Skin epidermis (tissue), 12 donors: Measurements from ENCODE around the gene LARP1B.
"Not testable (repeated sequence)": the region's sequence is repeated elsewhere in the genome, so short reads cannot be mapped to it uniquely, and the experiment has no call there.

Source experiments
- H3K27ac ChIP-seq, 21 experiments: fragments of 200-600 bp; sonication (generic) in 11 of 21; one replicate each; pipeline ENCODE4 v1.5.0; 2020; ENCODE audit warnings: mild to moderate bottlenecking in 3 of 21, inconsistent platforms in 2 of 21, moderate library complexity in 2 of 21
- H3K4me3 ChIP-seq, 7 experiments: fragments of 200-600 bp; sonication (generic) in 2 of 7; one replicate each; pipeline ENCODE4 v1.5.0; 2020; ENCODE audit warnings: inconsistent platforms in 2 of 7, mild to moderate bottlenecking in 2 of 7, moderate library complexity in 1 of 7

Gene LARP1B

DNA sequence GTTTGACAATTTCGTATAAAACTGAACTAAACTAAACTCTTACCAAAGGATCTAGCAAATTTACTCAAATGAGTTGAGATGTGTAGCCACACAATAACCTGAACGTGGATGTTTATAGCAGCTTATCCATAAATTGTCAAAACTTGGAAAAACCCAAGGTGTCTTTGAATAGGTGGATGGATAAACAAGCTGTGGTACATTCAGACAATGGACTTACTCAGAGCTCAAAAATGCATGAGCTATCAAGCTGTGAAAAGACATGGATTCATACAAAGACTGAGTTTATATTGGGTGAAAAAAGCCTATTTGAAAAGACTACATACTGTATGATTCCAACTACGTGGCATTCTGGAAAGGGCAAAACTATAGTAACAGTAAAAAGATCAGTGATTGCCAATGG, 69.5 kb downstream of the LARP1B start:
- H3K4me3 ChIP-seq, result no peak overlapping the region
- H3K27ac ChIP-seq, result no peak overlapping the region

DNA sequence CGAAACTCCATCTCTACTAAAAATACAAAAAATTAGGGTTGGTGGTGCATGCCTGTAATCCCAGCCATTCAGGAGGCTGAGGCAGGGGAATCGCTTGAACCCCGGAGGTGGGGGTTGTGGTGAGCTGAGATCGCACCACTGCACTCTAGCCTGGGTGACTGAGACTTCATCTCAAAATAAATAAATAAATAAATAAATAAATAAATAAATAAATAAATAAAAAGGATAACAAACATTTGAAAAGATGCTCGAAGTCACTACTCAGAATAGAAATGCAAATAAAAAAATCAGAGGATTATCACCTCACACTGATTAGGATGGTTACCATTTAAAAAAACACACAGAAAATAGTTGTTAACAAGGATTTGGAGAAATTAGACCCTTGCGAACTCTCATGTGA, 73.8 kb downstream of the LARP1B start:
- Histone ChIP-seq H3K27ac (no peak overlapping the region), H3K4me3 (no peak overlapping the region)

DNA sequence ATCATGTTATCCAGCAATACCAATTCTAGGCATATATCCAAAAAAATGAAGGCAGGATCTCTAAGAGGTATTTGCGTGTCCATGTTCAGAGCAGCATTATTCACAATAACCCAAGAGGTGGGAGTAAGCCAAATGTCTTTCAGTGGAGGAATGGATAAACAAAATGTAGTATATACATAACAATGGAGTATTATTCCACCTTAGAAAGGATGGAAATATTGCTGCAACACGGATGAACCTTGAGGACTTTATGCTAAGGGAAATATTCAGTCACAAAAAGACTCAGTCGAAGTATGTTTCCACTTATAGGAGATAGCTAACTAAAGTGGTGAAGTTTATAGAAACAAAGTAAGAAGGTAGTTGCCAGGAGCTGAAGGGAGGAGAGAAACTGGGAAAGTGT, 74.3 kb downstream of the LARP1B start:
- H3K4me3 ChIP-seq, result no peak overlapping the region
- H3K27ac ChIP-seq, result no peak overlapping the region

DNA sequence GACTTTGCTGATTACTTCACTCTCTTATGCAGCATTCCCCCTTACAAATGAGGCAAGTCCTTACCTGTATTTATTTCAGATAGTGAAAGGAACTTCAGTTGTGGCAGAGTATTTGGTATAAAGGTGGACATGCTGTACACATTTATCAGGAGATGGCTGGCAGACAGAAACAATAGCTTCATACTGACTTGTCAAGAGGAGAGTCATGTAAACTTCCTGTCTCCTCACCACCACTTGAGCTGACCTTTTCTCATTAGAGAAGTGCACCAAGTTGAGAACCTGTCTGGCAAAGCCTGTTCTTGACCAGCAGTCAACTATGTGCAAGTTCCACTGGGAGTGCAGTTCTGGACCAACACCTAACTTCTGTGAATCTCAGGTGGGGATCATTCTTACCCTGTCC, 80.8 kb downstream of the LARP1B start:
- Histone ChIP-seq H3K27ac (no peak overlapping the region), H3K4me3 (no peak overlapping the region)

DNA sequence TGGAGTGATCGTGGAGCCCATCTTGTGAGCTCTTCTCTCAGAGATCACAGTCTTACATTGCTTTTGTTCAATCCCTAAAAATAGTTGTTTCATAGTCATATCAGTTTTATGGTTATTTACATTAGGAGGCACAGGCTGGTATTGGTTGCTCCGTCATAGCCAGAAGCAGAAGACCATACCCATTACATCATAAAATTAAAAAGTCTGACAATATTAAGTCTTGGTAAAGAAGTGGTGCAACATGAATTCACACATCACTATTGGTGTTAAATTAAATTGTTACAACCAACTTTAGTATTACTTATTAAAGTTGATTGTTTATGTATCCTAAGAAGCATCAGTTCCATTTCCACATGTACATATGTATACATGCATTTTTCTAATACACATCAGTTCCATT, 84.6 kb downstream of the LARP1B start:
- Histone ChIP-seq H3K27ac (no peak overlapping the region), H3K4me3 (no peak overlapping the region)

DNA sequence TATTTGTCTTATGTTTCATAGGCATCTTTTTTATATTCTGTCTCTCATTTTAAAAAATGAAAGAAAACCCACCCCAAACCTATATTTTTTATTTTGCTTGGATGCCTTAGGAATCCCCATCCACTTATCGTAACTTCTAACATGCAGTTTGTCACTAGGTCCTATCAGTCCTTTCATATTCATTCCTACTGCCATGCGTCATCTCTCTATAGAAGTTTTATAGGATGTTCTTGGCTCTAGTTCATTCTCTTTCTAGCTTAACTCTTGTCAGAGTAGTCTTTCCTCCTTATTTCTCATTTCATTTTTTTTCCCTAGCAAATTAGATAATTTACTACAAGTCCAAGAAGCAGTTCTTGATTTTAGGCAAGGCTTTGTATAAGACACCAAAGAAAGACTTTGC, 92.7 kb downstream of the LARP1B start:
- Histone ChIP-seq H3K4me3 (no peak overlapping the region), H3K27ac (no peak overlapping the region)

DNA sequence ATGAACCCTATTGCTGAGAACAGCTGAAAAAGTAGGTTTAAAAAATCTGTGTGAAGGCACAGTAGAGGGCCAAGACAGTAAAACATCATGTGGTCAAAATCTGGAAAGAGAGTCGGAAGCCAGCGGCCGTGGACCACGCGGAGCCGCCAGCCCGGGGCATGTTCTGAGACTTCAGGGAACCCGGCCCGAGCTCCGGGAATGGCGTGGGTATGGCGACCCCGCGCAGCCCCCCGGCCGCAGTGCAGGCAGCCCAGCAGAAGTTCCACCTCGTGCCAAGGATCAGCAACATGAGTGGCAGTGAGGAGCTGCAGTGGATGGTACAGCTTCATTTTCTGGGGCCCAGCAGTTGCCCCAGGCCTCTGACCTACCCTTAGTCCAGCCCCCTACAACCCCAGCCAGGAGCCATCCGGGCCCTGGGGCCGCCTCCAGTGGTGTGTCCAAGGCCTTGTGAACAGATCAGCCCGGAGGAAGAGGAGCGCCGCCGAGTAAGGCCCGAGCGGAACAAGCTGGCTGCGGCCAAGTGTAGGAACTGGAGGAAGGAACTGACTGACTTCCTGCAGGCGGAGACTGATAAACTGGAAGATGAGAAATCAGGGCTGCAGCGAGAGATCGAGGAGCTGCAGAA, 94.2 kb downstream of the LARP1B start:
- no peak overlapping the region for H3K4me3 ChIP-seq

DNA sequence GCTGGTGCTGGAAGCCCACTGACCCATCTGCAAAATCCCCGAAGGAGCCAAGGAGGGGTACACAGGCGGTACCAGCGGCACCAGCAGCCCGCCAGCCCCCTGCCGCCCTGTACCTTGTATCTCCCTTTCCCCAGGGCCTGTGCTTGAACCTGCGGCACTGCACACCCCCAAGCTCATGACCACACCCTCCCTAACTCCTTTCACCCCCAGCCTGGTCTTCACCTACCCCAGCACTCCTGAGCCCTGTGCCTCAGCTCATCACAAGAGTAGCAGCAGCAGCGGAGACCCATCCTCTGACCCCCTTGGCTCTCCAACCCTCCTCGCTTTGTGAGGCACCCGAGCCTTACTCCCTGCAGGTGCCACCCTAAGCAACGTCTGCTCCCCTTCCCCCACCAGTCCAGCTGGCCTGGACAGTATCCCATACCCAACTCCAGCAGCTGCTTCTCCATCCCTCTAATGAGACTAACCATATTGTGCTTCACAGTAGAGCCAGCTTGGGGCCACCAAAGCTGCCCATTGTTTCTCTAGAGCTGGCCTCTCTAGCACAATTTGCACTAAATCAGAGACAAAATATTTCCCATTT, 94.9 kb downstream of the LARP1B start:
- H3K4me3 ChIP-seq, result no peak overlapping the region
- no peak overlapping the region for H3K27ac ChIP-seq

More for the DNA sequence above, 94.2 kb downstream of the LARP1B start:
- no peak overlapping the region for H3K27ac ChIP-seq

DNA sequence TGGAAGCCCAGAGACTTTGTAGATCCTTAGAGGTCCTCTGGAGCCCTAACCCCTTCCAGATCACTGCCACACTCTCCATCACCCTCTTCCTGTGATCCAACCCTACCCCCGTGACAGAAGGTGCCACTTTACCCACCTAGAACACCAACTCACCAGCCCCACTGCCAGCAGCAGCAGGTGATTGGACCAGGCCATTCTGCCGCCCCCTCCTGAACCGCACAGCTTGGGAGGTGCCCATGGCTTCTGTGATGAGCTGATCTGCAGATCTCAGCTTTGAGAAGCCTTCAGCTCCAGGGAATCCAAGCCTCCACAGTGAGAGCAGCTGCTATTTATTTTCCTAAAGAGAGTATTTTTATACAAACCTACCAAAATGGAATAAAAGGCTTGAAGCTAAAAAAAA, 95.4 kb downstream of the LARP1B start:
- H3K27ac ChIP-seq, H3K4me3 ChIP-seq: not testable (repeated sequence)

DNA sequence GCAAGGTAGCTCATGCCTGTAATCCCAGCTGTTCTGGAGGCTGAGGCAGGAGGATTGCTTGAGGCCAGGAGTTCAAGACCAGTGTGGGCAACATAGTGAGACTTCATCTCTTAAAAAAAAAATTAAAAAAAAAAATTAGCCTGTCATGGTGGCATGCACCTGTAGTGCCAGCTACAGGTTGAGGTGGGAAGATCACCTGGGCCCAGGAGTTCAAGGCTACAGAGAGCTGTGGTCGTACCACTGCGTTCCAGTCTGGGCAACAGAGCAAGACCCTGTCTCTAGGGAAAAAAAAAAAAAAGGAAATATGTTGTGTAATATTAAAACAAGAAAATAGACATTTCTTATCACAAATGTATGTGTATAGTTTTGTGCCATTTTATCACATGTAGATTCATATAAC, 97.8 kb downstream of the LARP1B start:
- Histone ChIP-seq H3K4me3 (no peak overlapping the region), H3K27ac (no peak overlapping the region)

DNA sequence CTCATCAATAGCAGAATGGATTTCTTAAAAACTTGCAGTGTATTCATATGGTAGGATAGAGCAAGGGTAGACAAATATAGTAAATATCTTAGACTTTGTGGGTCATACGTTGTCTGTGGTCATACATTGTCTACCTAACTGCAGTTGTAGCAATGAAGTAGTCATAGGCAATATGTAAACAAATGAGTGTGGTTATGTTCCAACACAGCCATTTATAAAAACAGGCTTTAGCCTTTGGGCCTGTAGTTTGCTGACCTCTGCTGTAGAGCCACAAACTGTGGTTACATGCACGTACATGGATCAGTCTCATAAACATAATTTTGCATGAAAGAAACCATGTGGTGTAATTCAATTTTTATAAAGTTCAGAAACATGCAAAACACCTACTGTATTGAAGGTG, 98.9 kb downstream of the LARP1B start:
- no peak overlapping the region for H3K4me3 ChIP-seq
- H3K27ac ChIP-seq, result no peak overlapping the region

DNA sequence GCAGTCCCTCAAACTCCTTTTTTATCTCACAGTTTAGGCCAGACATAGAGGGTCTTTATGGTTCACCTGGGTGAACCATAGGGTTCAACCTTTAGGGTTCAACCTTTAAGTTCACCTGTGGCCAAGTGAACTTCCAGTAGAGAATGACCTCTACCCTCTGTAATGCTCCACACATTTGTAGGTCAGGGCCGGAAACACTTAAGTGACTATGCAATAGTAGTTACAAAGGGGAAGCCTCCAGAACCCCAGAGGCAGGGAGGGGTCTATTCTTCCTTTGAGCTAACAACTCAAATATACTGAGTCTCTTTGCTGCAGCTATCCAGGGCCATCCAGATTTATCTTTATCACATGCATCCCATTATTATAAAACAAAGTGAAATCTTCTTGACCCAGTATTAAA, 100.0 kb downstream of the LARP1B start:
- H3K4me3 ChIP-seq, result no peak overlapping the region
- no peak overlapping the region for H3K27ac ChIP-seq

DNA sequence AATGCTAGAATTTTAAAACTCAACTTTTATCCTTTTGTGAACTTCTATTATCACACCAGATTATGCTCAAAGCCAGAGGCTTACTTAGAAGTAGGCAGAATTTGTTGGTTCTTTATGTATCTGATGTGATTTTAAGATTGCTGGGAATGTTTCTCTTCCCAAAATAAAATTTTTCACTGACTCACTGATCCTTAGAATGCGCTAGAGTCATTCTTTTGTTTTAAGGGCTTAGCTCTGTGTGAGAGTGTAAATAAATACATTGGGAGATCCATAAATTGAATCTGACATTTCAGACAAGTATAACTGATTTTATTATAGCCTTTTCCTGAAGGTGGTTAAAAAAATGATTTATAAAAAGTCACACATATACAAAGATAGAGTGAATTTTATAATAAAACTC, 101.3 kb downstream of the LARP1B start:
- Histone ChIP-seq H3K27ac (no peak overlapping the region), H3K4me3 (no peak overlapping the region)

DNA sequence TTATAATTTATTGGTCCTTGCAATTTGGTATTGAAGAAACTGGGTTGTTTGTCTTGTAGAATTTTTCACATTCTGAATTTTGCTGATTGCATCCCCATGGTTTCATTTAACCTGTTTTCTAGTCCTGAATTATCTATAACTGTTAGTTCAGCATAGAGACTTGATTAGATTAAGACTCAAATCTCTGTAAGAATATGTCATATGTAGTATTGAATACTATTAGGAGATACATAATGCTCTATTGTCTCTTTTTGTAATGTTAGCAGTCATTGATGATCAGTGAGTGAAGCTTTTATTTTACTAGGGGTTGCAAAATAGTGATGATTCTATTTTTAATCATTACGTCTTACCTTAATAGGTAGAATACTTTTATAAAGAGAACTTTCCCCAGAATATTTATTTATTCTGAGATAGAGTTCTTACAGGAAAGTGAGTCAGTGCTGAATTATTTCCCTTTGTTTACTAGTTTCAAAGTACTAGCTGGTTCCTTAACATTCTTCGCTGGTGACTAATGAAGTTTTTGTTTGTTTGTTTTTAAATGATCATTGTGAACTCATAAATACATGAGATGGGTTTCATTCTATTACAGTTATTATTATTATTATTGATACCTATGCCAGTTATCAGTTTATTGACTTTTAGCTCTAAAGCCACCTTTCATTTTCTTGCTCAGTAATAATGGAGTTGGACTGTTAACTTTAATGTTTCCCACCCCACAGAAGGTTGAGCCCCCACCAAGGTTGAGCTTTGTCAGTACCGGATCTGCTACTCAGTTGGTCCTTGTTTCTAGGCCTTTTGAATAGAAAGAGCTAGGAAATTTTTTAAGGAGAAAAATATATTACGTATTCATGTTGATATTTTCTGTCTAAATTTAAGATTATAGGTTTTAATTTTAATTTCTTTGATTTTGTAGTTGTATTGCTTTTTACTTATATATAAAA, 102.3 kb downstream of the LARP1B start:
- H3K27ac ChIP-seq, result no peak overlapping the region

DNA sequence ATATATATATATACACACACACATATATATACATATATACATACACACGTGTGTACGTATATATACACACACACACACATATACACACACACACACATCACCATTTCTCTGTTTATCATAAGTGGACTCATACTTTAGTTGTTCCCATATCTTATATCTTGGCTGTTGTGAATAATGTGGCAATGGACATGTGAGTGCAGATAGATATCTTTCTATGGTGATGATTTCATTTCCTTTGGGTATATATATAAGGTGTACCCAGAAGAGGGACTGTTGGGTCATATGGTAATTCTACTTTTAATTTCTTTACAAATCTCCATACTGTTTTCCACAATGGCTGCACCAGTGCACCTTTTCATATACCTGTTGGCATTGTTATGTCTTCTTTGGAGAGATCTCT, 105.9 kb downstream of the LARP1B start:
- no peak overlapping the region for H3K4me3 ChIP-seq

More for the DNA sequence above, 102.3 kb downstream of the LARP1B start:
- no peak overlapping the region for H3K4me3 ChIP-seq

DNA sequence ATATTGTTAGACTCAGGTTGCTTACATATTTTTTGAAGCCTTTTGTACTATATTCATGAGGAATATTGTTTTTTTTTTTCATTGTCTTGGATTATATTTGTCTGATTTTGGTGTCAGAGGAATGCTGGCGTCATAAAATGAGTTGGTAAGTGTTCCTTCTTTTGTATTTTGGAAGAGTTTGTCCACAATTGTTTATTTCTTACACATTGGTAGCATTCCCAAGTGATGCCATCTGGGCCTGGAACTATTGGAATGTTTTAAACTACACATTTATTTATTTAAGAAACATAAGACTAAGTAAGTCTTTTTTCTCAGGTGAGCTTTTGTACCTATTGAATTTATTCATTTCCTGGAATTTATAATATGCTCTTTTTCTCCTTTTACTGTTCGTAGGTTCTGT, 107.6 kb downstream of the LARP1B start:
- H3K27ac ChIP-seq, result no peak overlapping the region
- H3K4me3 ChIP-seq, result no peak overlapping the region

More for the DNA sequence above, 105.9 kb downstream of the LARP1B start:
- H3K27ac ChIP-seq, result no peak overlapping the region

DNA sequence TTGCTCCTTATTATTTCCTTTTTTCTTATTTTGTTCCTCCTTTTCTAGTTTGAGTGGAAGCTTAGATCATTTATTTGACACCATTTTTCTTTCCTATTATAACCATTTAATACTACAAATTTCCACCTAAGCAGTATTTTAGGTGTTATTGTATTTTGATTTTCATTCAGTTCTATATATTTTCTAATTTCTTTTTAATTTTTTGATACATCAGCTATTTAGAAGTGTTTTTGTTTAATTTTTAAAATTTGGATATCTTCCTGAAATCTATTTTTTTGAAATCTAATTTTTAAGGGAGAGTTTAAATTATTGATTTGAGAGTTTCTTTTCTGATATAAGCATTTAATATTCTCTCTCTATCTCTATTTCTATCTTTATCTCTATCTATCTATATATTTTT, 108.1 kb downstream of the LARP1B start:
- Histone ChIP-seq H3K4me3 (no peak overlapping the region), H3K27ac (no peak overlapping the region)

DNA sequence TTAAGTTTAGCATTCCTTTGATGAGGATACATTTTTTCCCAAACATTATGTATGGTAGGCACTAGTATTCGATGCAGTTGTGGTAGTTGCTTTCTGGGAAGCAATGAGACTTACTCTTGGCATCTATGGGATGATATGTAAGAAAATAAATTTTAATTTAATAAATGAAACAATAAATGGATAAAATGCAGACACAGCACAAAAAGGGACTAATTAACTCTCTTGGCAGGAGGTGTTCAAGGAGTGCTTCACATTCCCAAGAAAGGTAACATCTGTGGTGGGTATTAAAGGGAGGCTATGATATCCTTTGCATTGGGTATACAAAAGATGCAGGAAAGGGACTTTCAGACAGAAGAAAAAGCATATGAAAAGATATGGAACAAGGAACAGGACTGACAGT, 115.5 kb downstream of the LARP1B start:
- Histone ChIP-seq H3K27ac (no peak overlapping the region), H3K4me3 (no peak overlapping the region)

DNA sequence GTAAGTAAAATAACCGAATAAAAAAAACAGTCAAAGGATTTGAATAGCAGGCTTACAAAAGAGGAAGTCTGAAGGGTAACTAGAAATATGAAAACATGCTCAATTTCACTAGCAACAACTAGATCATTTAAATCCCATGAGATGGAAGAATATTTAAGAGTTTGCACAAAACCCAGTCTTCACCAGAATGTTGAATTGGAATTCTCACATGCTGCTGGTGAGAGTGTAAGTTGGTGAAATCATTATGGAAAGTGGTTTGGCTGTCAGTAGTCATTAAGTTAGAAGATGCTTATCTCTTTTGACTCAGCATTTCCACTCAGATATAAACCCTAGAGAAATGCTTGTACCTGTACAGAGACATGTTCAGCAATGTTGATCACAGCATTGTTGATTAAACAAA, 116.4 kb downstream of the LARP1B start:
- Histone ChIP-seq H3K4me3 (no peak overlapping the region), H3K27ac (no peak overlapping the region)

DNA sequence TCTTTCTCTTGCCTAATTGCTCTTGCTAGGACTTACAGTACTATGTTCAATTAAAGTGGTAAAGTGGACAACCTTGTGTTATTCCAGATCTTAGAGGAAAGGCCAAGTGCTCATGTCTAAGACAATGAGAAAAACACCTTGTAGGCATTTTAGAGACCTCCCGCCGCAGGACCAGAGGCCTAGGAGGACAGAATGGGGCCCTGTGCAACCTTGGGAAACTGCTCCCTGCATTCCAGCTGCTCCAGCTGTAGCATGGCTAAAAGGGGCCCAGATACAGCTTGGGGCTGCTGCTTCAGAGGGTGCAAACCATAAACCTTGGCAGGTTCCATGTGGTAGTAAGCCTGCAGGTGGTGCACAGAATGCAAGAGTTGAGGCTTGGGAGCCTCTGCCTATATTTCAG, 125.5 kb downstream of the LARP1B start:
- H3K4me3 ChIP-seq, result no peak overlapping the region
- no peak overlapping the region for H3K27ac ChIP-seq
